ENCODE results near the gene IL27RA.

IL27RA gene

DNA sequence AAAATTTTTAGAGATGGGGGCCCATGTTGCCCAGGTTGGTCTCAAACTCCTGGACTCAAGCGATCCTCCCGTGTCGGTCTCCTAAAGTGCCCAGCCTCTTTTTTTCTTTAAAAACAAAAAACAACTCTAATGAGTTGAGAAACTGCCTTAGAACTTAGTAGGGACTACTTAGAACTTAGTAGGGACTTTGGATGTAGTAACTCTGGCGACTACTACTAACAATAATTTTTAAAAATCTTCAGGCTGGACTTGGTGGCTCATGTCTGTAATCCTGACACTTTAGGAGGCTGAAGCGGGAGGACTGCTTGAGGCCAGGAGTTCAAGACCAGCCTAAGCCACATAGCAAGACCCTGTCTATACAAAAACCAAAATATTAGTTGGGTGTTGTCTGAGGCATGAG lies 54.5 kb downstream of the IL27RA start:
- Histone ChIP-seq H3K27me3 (ENCODE audit: insufficient read depth, low read length, poor library complexity) (no peaks in the 10 kb centered on the region), H3K9ac (ENCODE audit: low read depth, low read length) (no peak overlapping the region), H2AFZ (ENCODE audit: low read depth, low read length) (no peak overlapping the region), H3K36me3 (ENCODE audit: insufficient read depth, low read length) (peaks cover 26% of the 10 kb centered on the region), H3K4me3 (ENCODE audit: low read depth in 1 of 2, low read length in 2 of 2) (no peak overlapping the region), H4K20me1 (ENCODE audit: insufficient read depth, low read length) (peaks cover 18% of the 10 kb centered on the region), H3K27ac (ENCODE audit: low read length) (no peak overlapping the region), H3K4me1 (ENCODE audit: insufficient read depth, low read length) (peaks cover 26% of the 10 kb centered on the region), H3K4me2 (ENCODE audit: insufficient read depth, low read length) (no peak overlapping the region), H3K79me2 (ENCODE audit: insufficient read depth, low read length) (peaks cover 19% of the 10 kb centered on the region), H3K9me3 (ENCODE audit: insufficient read depth, low read length, severe bottlenecking) (no peaks in the 10 kb centered on the region)
- DNase-seq (no peak), ATAC-seq (ENCODE audit: insufficient read depth, low read depth) (no peak)
- no peak for TF ChIP-seq EZH2 (IDR thresholded peaks at IDR 0.05; ENCODE audit: borderline replicate concordance, low read depth, low read length, severe bottlenecking)
- TF ChIP-seq, protein P1, sequence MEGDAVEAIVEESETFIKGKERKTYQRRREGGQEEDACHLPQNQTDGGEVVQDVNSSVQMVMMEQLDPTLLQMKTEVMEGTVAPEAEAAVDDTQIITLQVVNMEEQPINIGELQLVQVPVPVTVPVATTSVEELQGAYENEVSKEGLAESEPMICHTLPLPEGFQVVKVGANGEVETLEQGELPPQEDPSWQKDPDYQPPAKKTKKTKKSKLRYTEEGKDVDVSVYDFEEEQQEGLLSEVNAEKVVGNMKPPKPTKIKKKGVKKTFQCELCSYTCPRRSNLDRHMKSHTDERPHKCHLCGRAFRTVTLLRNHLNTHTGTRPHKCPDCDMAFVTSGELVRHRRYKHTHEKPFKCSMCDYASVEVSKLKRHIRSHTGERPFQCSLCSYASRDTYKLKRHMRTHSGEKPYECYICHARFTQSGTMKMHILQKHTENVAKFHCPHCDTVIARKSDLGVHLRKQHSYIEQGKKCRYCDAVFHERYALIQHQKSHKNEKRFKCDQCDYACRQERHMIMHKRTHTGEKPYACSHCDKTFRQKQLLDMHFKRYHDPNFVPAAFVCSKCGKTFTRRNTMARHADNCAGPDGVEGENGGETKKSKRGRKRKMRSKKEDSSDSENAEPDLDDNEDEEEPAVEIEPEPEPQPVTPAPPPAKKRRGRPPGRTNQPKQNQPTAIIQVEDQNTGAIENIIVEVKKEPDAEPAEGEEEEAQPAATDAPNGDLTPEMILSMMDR (IDR thresholded peaks at IDR 0.05; ENCODE audit: borderline replicate concordance, extremely low read depth, low read length, poor library complexity, severe bottlenecking): no peak

DNA sequence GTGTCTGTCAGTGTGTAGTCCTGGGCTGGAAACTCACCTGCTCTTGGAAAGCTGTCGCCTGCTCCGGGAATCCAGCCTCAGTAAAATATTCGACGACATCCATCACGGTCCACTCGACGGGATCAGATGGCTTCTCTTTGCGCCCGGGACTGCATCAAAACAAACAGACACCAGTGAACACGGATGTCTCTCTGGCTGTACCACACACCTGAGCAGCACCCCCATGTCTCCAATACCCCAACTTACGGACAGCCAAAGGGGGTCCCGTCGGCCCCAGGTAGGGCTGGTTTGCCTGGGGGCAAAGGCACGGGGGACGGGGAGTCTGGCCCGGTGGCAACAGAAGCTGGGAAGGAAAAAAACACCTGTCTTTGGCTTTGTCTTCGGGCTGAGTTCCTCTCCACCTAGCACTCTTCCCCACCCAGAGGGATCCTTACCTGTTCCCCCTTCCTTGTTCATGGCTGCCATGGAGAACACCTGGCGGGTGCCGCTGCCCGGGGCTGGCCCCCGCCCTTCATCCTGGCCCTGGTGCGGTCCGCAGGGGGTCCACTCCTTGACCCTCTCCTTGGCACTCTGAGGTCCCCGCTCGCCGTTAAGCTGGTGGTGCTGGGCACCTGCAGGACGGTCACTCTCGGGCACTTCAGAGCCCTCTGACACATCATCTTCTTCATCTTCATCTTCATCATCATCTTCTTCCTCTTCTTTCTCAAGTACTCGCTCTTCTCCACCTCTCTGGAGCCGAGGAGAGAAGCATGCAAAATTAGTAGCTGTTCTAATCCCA lies 57.3 kb downstream of the IL27RA start:
- Histone ChIP-seq H3K27ac (ENCODE audit: low read length) (no peak overlapping the region), H2AFZ (ENCODE audit: low read depth, low read length) (no peak overlapping the region), H4K20me1 (ENCODE audit: insufficient read depth, low read length) (peaks cover 18% of the 10 kb centered on the region), H3K9ac (ENCODE audit: low read depth, low read length) (peak overlapping the region; percentile 78; the same call in 1 of the 2 replicates), H3K4me1 (ENCODE audit: insufficient read depth, low read length) (peaks cover 29% of the 10 kb centered on the region), H3K4me3 (ENCODE audit: low read depth in 1 of 2, low read length in 2 of 2) (peak overlapping the region in 1 of 2 experiments; percentile 81; a peak in 3 of 4 replicates), H3K79me2 (ENCODE audit: insufficient read depth, low read length) (peaks cover 24% of the 10 kb centered on the region), H3K9me3 (ENCODE audit: insufficient read depth, low read length, severe bottlenecking) (peaks cover 9% of the 10 kb centered on the region), H3K27me3 (ENCODE audit: insufficient read depth, low read length, poor library complexity) (no peaks in the 10 kb centered on the region), H3K36me3 (ENCODE audit: insufficient read depth, low read length) (peaks cover 33% of the 10 kb centered on the region), H3K4me2 (ENCODE audit: insufficient read depth, low read length) (peak overlapping the region; percentile 61)
- DNase-seq (no peak), ATAC-seq (ENCODE audit: insufficient read depth, low read depth) (no peak)
- TF ChIP-seq, protein P1 (IDR thresholded peaks at IDR 0.05; ENCODE audit: borderline replicate concordance, extremely low read depth, low read length, poor library complexity, severe bottlenecking): no peak
- TF ChIP-seq EZH2 (IDR thresholded peaks at IDR 0.05; ENCODE audit: borderline replicate concordance, low read depth, low read length, severe bottlenecking): no peak

DNA sequence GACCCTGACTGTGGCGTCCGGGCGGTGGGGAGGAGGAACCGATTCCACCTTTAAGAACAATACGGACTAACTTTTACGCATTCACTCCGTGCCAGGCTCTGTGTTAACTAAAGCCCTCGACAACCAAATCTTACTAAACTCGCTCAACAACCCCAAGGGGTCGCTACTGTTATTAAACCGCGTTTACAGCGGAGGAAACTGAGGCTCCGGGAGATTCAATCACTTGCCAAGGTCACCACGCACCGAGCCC lies 57.8 kb downstream of the IL27RA start:
- no peak for TF ChIP-seq EZH2 (IDR thresholded peaks at IDR 0.05; ENCODE audit: borderline replicate concordance, low read depth, low read length, severe bottlenecking)
- TF ChIP-seq, protein P1 (IDR thresholded peaks at IDR 0.05; ENCODE audit: borderline replicate concordance, extremely low read depth, low read length, poor library complexity, severe bottlenecking): no peak
- no peak overlapping the region for H3K27ac ChIP-seq (ENCODE audit: low read length)

More for the DNA sequence above, 57.8 kb downstream of the IL27RA start:
- H3K4me1 ChIP-seq (ENCODE audit: insufficient read depth, low read length): peaks cover 29% of the 10 kb centered on the region
- no peak overlapping the region for H2AFZ ChIP-seq (ENCODE audit: low read depth, low read length)
- peaks cover 18% of the 10 kb centered on the region for H4K20me1 ChIP-seq (ENCODE audit: insufficient read depth, low read length)
- H3K79me2 ChIP-seq (ENCODE audit: insufficient read depth, low read length): peaks cover 24% of the 10 kb centered on the region
- peaks cover 33% of the 10 kb centered on the region for H3K36me3 ChIP-seq (ENCODE audit: insufficient read depth, low read length)
- no peak for DNase-seq
- no peak for ATAC-seq (ENCODE audit: insufficient read depth, low read depth)
- peaks cover 9% of the 10 kb centered on the region for H3K9me3 ChIP-seq (ENCODE audit: insufficient read depth, low read length, severe bottlenecking)
- H3K9ac ChIP-seq (ENCODE audit: low read depth, low read length): peak overlapping the region; percentile 78
- peak overlapping the region; percentile 61 for H3K4me2 ChIP-seq (ENCODE audit: insufficient read depth, low read length)
- H3K27me3 ChIP-seq (ENCODE audit: insufficient read depth, low read length, poor library complexity): no peaks in the 10 kb centered on the region
- peak overlapping the region in 1 of 2 experiments; percentile 81; a peak in 3 of 4 replicates for H3K4me3 ChIP-seq (ENCODE audit: low read depth in 1 of 2, low read length in 2 of 2)

Measured in DND-41 (cell line).